ENCODE measurements around the gene FASTKD3.

- TF ChIP-seq EZH2 (IDR thresholded peaks at IDR 0.05; ENCODE audit: borderline replicate concordance) (no peak), CTCF (IDR thresholded peaks at IDR 0.05; ENCODE audit: poor library complexity) (no peak), EZH2phosphoT487 (IDR thresholded peaks at IDR 0.05; ENCODE audit: low read depth, severe bottlenecking, unreplicated experiment) (no peak)
Measured at GRCh38 chr5:7845557-7845956, 23.3 kb downstream of the FASTKD3 start.
